ENCODE data around the gene SLC16A7.

- TF ChIP-seq CTCF (IDR thresholded peaks at IDR 0.05) (no peak), POLR2A (IDR thresholded peaks at IDR 0.05) (no peak)
Measured at GRCh38 chr12:59811991-59812390, 216.2 kb downstream of the SLC16A7 start.
